H9 (cell line): Measurements from ENCODE around the gene LRP2. TPM values are rescaled to one million over a fixed set of nuclear protein-coding genes. Genes with fewer than 3 reads are reported as not detected.

Source experiments
- DNase-seq: peaks from one replicate; pipeline ENCODE4 v3.0.0-alpha.2; 2017
- H2AFZ ChIP-seq: one replicate; pipeline ENCODE4 v1.6.1; 2013; ENCODE audit warnings: mild to moderate bottlenecking, low read length, control low read depth, moderate library complexity
- H2AK5ac ChIP-seq: 2 replicates; pipeline ENCODE4 v1.6.1; 2013; ENCODE audit warnings: low read length, control low read depth, mixed read lengths; ENCODE audit not compliant: insufficient read length
- H2BK120ac ChIP-seq: one replicate; pipeline ENCODE4 v1.6.1; 2013; ENCODE audit warnings: low read depth, mild to moderate bottlenecking, low read length, control low read depth, inconsistent platforms; ENCODE audit not compliant: poor library complexity, severe bottlenecking
- H2BK12ac ChIP-seq: 2 replicates; pipeline ENCODE4 v1.6.1; 2013; ENCODE audit warnings: low read length, control low read depth, mixed read lengths, low read depth; ENCODE audit not compliant: insufficient read length
- H2BK15ac ChIP-seq: 2 replicates; pipeline ENCODE4 v1.6.1; 2013; ENCODE audit warnings: low read depth, low read length, control low read depth
- H2BK20ac ChIP-seq: one replicate; pipeline ENCODE4 v1.6.1; 2013; ENCODE audit warnings: low read depth, mild to moderate bottlenecking, low read length, control low read depth, inconsistent platforms; ENCODE audit not compliant: poor library complexity, severe bottlenecking
- H2BK5ac ChIP-seq: 2 replicates; pipeline ENCODE4 v1.6.1; 2013; ENCODE audit warnings: low read length, control low read depth, mixed read lengths; ENCODE audit not compliant: insufficient read length
- H3K14ac ChIP-seq: 2 replicates; pipeline ENCODE4 v1.6.1; 2013; ENCODE audit warnings: low read length, control low read depth; ENCODE audit not compliant: insufficient read depth
- H3K18ac ChIP-seq: 2 replicates; pipeline ENCODE4 v1.6.1; 2013; ENCODE audit warnings: low read depth, mild to moderate bottlenecking, mixed read lengths, low read length, control low read depth; ENCODE audit not compliant: insufficient read length
- H3K23ac ChIP-seq: 2 replicates; pipeline ENCODE4 v1.6.1; 2013; ENCODE audit warnings: low read length, control low read depth, mixed read lengths, low read depth; ENCODE audit not compliant: insufficient read length
- H3K23me2 ChIP-seq: 2 replicates; pipeline ENCODE4 v1.6.1; 2013; ENCODE audit warnings: low read depth, mild to moderate bottlenecking, mixed read lengths, low read length, control low read depth; ENCODE audit not compliant: insufficient read length, poor library complexity, severe bottlenecking
- H3K27ac ChIP-seq: 2 replicates; pipeline ENCODE4 v1.5.1; 2013; ENCODE audit warnings: low read length, control low read depth, mixed read lengths, low read depth; ENCODE audit not compliant: insufficient read length
- H3K27me3 ChIP-seq: 2 replicates; pipeline ENCODE4 v1.6.1; 2013; ENCODE audit warnings: low read length, control low read depth, inconsistent platforms; ENCODE audit not compliant: insufficient read depth
- H3K4ac ChIP-seq: 2 replicates; pipeline ENCODE4 v1.6.1; 2013; ENCODE audit warnings: low read depth, mild to moderate bottlenecking, control low read depth, inconsistent platforms, low read length, moderate library complexity
- H3K4me1 ChIP-seq: 2 replicates; pipeline ENCODE4 v1.6.1; 2013; ENCODE audit warnings: low read length, control low read depth, inconsistent platforms; ENCODE audit not compliant: insufficient read depth
- H3K4me2 ChIP-seq: 2 replicates; pipeline ENCODE4 v1.6.1; 2013; ENCODE audit warnings: low read length, control low read depth, mixed read lengths; ENCODE audit not compliant: insufficient read length, insufficient read depth
- H3K56ac ChIP-seq: 2 replicates; pipeline ENCODE4 v1.6.1; 2013; ENCODE audit warnings: low read depth, mild to moderate bottlenecking, mixed read lengths, low read length, control low read depth; ENCODE audit not compliant: insufficient read length
- H3K79me1 ChIP-seq: 2 replicates; pipeline ENCODE4 v1.6.1; 2013; ENCODE audit warnings: low read depth, mild to moderate bottlenecking, moderate library complexity, low read length, control low read depth, inconsistent platforms; ENCODE audit not compliant: insufficient read depth, poor library complexity, severe bottlenecking
- H3K79me2 ChIP-seq: 2 replicates; pipeline ENCODE4 v1.6.1; 2013; ENCODE audit warnings: low read length, control low read depth, inconsistent platforms; ENCODE audit not compliant: insufficient read depth
- H3K9ac ChIP-seq: 2 replicates; pipeline ENCODE4 v1.6.1; 2013; ENCODE audit warnings: low read length, control low read depth, mixed read lengths; ENCODE audit not compliant: insufficient read length; ENCODE audit errors: extremely low read depth
- H3K9me3 ChIP-seq: one replicate; pipeline ENCODE4 v1.6.1; 2013; ENCODE audit warnings: low read depth, low read length, inconsistent platforms; ENCODE audit not compliant: control insufficient read depth
- H3T11ph ChIP-seq: one replicate; pipeline ENCODE4 v1.6.1; 2013; ENCODE audit warnings: mild to moderate bottlenecking, low read length, control low read depth, inconsistent platforms
- H4K20me1 ChIP-seq: one replicate; pipeline ENCODE4 v1.6.1; 2013; ENCODE audit not compliant: control insufficient read depth, insufficient read length, insufficient read depth
- H4K5ac ChIP-seq: 2 replicates; pipeline ENCODE4 v1.6.1; 2013; ENCODE audit warnings: low read depth, mild to moderate bottlenecking, mixed read lengths, low read length, control low read depth; ENCODE audit not compliant: insufficient read length
- H4K8ac ChIP-seq: replicated peaks from 2 replicates; pipeline ENCODE4 v1.6.1; 2013; ENCODE audit warnings: low read length, control low read depth, mixed read lengths, low read depth; ENCODE audit not compliant: insufficient read length
- H4K91ac ChIP-seq: 2 replicates; pipeline ENCODE4 v1.6.1; 2013; ENCODE audit warnings: low read depth, mild to moderate bottlenecking, moderate library complexity, mixed read lengths, low read length, control low read depth; ENCODE audit not compliant: insufficient read length
- H3K27ac Mint-ChIP-seq, 3 experiments: 2 replicates in 2 of 3; 3 replicates in 1 of 3; pipeline ENCODE4 v1.8.0; 2020 to 2021; ENCODE audit warnings: mixed read lengths in 3 of 3, mild to moderate bottlenecking in 1 of 3, moderate library complexity in 1 of 3
- H3K27me3 Mint-ChIP-seq: 2 replicates; pipeline ENCODE4 v1.8.0; 2021; ENCODE audit warnings: low read depth, mild to moderate bottlenecking, moderate library complexity, mixed read lengths
- H3K36me3 Mint-ChIP-seq, 3 experiments: 2 replicates in 2 of 3; 3 replicates in 1 of 3; pipeline ENCODE4 v1.8.0; 2020 to 2021; ENCODE audit warnings: low read depth in 3 of 3, mixed read lengths in 3 of 3; ENCODE audit not compliant: insufficient read depth in 1 of 3
- H3K4me1 Mint-ChIP-seq, 2 experiments: 2 replicates each; pipeline ENCODE4 v1.8.0; 2020; ENCODE audit warnings: mixed read lengths in 2 of 2
- H3K4me3 Mint-ChIP-seq, 2 experiments: 2 replicates in 1 of 2; 3 replicates in 1 of 2; pipeline ENCODE4 v1.8.0; 2020 to 2021; ENCODE audit warnings: mild to moderate bottlenecking in 2 of 2, mixed read lengths in 2 of 2, moderate library complexity in 1 of 2
- H3K9me3 Mint-ChIP-seq, 2 experiments: 2 replicates in 1 of 2; 3 replicates in 1 of 2; pipeline ENCODE4 v1.8.0; 2020; ENCODE audit warnings: mild to moderate bottlenecking in 2 of 2, mixed read lengths in 2 of 2, moderate library complexity in 1 of 2
- WGBS: extraction: QIAGEN DNeasy Blood & Tissue Kit; methylation state at CpG from one replicate; pipeline ENCODE4 v1.1.7; 2013; ENCODE audit warnings: missing lambda C conversion rate, low lambda C conversion rate, mixed read lengths; ENCODE audit not compliant: insufficient read length; ENCODE audit errors: extremely low coverage; 5-methylcytosine and 5-hydroxymethylcytosine counted together
- total RNA-seq: library from RNA; stranded (reverse); gene quantifications from 2 replicates; pipeline ENCODE4 v1.2.1, GENCODE V29; 2021
- TF ChIP-seq, protein P1 (sequence below): fragments of 200-600 bp; sonication (generic); conservative IDR thresholded peaks from 3 replicates; pipeline ENCODE4 v1.8.0; 2021; ENCODE audit warnings: antibody characterized with exemption, mild to moderate bottlenecking

LRP2 gene
- total RNA-seq, 1 experiment from 2014 or later: 1.4 TPM

DNA sequence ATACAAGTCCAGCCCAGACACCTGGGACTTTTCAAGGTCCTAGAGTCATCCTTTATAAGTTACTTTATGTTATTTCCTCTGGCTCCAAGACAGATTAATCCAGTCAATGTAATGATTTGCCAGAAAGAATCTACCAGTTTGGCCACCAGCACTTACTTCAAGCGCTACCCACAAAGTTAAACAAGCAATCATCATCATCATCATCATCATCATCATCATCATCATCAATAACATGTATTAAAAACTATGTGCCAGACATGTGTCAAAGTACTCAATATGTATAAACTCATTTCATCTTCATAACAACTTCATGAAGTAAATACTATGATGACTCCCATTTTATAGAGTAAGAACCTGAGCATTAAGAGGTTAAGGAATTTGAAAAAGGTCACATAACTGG, 64.3 kb downstream of the LRP2 start:
- H3K27ac Mint-ChIP-seq: no peak overlapping the region
- Histone ChIP-seq H3K4ac (no peak overlapping the region), H3K4me1 (no peaks in the 10 kb centered on the region; the same call in 1 of the 2 replicates), H4K5ac (no peak overlapping the region), H3K79me2 (no peaks in the 10 kb centered on the region), H3K23ac (no peak overlapping the region), H3K18ac (no peak overlapping the region), H2BK120ac (no peak overlapping the region), H3K14ac (no peak overlapping the region), H3K56ac (no peak overlapping the region), H3K27me3 (no peaks in the 10 kb centered on the region), H4K91ac (no peak overlapping the region), H4K20me1 (no peaks in the 10 kb centered on the region), H2BK15ac (no peak overlapping the region), H3K9ac (no peak overlapping the region), H2AK5ac (no peak overlapping the region), H2AFZ (no peak overlapping the region), H3K27ac (no peak overlapping the region), H2BK5ac (no peak overlapping the region), H2BK12ac (no peak overlapping the region), H3K9me3 (no peaks in the 10 kb centered on the region), H4K8ac (no peak overlapping the region), H3K79me1 (no peaks in the 10 kb centered on the region), H2BK20ac (no peak overlapping the region), H3T11ph (no peak overlapping the region), H3K4me2 (no peak overlapping the region), H3K23me2 (no peaks in the 10 kb centered on the region)
- no peaks in the 10 kb centered on the region for H3K36me3 Mint-ChIP-seq
- TF ChIP-seq, protein P1, sequence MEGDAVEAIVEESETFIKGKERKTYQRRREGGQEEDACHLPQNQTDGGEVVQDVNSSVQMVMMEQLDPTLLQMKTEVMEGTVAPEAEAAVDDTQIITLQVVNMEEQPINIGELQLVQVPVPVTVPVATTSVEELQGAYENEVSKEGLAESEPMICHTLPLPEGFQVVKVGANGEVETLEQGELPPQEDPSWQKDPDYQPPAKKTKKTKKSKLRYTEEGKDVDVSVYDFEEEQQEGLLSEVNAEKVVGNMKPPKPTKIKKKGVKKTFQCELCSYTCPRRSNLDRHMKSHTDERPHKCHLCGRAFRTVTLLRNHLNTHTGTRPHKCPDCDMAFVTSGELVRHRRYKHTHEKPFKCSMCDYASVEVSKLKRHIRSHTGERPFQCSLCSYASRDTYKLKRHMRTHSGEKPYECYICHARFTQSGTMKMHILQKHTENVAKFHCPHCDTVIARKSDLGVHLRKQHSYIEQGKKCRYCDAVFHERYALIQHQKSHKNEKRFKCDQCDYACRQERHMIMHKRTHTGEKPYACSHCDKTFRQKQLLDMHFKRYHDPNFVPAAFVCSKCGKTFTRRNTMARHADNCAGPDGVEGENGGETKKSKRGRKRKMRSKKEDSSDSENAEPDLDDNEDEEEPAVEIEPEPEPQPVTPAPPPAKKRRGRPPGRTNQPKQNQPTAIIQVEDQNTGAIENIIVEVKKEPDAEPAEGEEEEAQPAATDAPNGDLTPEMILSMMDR: no peak
- DNase-seq: no peak
- H3K9me3 Mint-ChIP-seq: no peaks in the 10 kb centered on the region
- H3K4me1 Mint-ChIP-seq: peaks cover 12 to 40% of the 10 kb centered on the region in 2 experiments
- H3K4me3 Mint-ChIP-seq: no peak overlapping the region
- peaks cover 3% of the 10 kb centered on the region for H3K27me3 Mint-ChIP-seq
- no CpG with 5 or more reads among the region's 1 CpG for WGBS
